ENCODE results near the gene RAB6B.
"Not testable (repeated sequence)": the region's sequence is repeated elsewhere in the genome, so short reads cannot be mapped to it uniquely, and the experiment has no call there.

Gene RAB6B

GRCh38 chr3:133805702-133806475 is 89.8 kb downstream of the RAB6B start, which contains the start of gene SRPRB:
TSS of gene SRPRB (plus strand) at chr3:133805815. CDS start at chr3:133805849, 34 bp downstream.
- DNase-seq (ENCODE audit: low spot score) = peak; percentile 98

GRCh38 chr3:133805384-133805701 is 90.3 kb downstream of the RAB6B start:
- DNase-seq (ENCODE audit: low spot score) = no peak

GRCh38 chr3:133804896-133805295 is 90.8 kb downstream of the RAB6B start:
- DNase-seq (ENCODE audit: low spot score) = no peak

- DNase-seq (ENCODE audit: low spot score) = no peak
Measured at GRCh38 chr3:133803469-133803868, 92.2 kb downstream of the RAB6B start.

GRCh38 chr3:133799794-133800585 is 95.7 kb downstream of the RAB6B start:
- no peak for DNase-seq (ENCODE audit: low spot score)

GRCh38 chr3:133797396-133798105 is 98.1 kb downstream of the RAB6B start:
- no peak for DNase-seq (ENCODE audit: low spot score)

- no peak for DNase-seq (ENCODE audit: low spot score)
Measured at GRCh38 chr3:133792171-133792763, 103.4 kb downstream of the RAB6B start.

- DNase-seq (ENCODE audit: low spot score) = no peak
Measured at GRCh38 chr3:133788024-133788423, 107.7 kb downstream of the RAB6B start.

GRCh38 chr3:133783762-133784161 is 111.9 kb downstream of the RAB6B start:
- no peak for DNase-seq (ENCODE audit: low spot score)

- DNase-seq (ENCODE audit: low spot score) = no peak
Measured at GRCh38 chr3:133782454-133782853, 113.2 kb downstream of the RAB6B start.

- no peak for DNase-seq (ENCODE audit: low spot score)
Measured at GRCh38 chr3:133781570-133781969, 114.1 kb downstream of the RAB6B start.

GRCh38 chr3:133780756-133781155 is 114.9 kb downstream of the RAB6B start:
- not testable (repeated sequence) for DNase-seq (ENCODE audit: low spot score)

GRCh38 chr3:133779626-133780203 is 116.0 kb downstream of the RAB6B start:
- no peak for DNase-seq (ENCODE audit: low spot score)

- DNase-seq (ENCODE audit: low spot score) = no peak
Measured at GRCh38 chr3:133777807-133778568, 117.7 kb downstream of the RAB6B start.

GRCh38 chr3:133776794-133777438 is 118.8 kb downstream of the RAB6B start:
- DNase-seq (ENCODE audit: low spot score) = no peak

GRCh38 chr3:133775835-133776234 is 119.8 kb downstream of the RAB6B start:
- DNase-seq (ENCODE audit: low spot score) = no peak

- no peak for DNase-seq (ENCODE audit: low spot score)
Measured at GRCh38 chr3:133775309-133775708, 120.4 kb downstream of the RAB6B start.
